ENCODE data around the gene IGFBP6.

The IGFBP6 gene

GRCh38 chr12:53070877-53071492 is 26.5 kb upstream of the IGFBP6 start:
- H3K79me2 ChIP-seq (ENCODE audit: low read length) = peaks cover 11% of the 10 kb centered on the region
- no peaks in the 10 kb centered on the region for H3F3A ChIP-seq (ENCODE audit: insufficient read depth, low read length)
- no peak overlapping the region for H3K4me2 ChIP-seq (ENCODE audit: low read depth, low read length)
- H3K9me2 ChIP-seq (replicated peaks; ENCODE audit: insufficient read depth, low read length) = no peaks in the 10 kb centered on the region
- H3K27ac ChIP-seq (ENCODE audit: low read length) = no peak overlapping the region
- no peak for TF ChIP-seq CTCF (IDR thresholded peaks at IDR 0.05; ENCODE audit: low read length)
- no peaks in the 10 kb centered on the region for H3K4me1 ChIP-seq (ENCODE audit: low read length)
- H3K27me3 ChIP-seq (replicated peaks; ENCODE audit: insufficient read depth, low read length) = no peaks in the 10 kb centered on the region
- H3K9ac ChIP-seq (ENCODE audit: low read length) = no peak overlapping the region
- H2AFZ ChIP-seq (ENCODE audit: low read length) = no peak overlapping the region
- no peak overlapping the region for H3K4me3 ChIP-seq (ENCODE audit: low read length)
- DNase-seq = no peak
- no peaks in the 10 kb centered on the region for H4K20me1 ChIP-seq (ENCODE audit: insufficient read depth, low read length)
- no peaks in the 10 kb centered on the region for H3K9me3 ChIP-seq (replicated peaks; ENCODE audit: insufficient read depth, low read length)
- peaks cover 4% of the 10 kb centered on the region; the same call in 1 of the 2 replicates for H3K36me3 ChIP-seq (replicated peaks; ENCODE audit: insufficient read depth, low read length)

DNA sequence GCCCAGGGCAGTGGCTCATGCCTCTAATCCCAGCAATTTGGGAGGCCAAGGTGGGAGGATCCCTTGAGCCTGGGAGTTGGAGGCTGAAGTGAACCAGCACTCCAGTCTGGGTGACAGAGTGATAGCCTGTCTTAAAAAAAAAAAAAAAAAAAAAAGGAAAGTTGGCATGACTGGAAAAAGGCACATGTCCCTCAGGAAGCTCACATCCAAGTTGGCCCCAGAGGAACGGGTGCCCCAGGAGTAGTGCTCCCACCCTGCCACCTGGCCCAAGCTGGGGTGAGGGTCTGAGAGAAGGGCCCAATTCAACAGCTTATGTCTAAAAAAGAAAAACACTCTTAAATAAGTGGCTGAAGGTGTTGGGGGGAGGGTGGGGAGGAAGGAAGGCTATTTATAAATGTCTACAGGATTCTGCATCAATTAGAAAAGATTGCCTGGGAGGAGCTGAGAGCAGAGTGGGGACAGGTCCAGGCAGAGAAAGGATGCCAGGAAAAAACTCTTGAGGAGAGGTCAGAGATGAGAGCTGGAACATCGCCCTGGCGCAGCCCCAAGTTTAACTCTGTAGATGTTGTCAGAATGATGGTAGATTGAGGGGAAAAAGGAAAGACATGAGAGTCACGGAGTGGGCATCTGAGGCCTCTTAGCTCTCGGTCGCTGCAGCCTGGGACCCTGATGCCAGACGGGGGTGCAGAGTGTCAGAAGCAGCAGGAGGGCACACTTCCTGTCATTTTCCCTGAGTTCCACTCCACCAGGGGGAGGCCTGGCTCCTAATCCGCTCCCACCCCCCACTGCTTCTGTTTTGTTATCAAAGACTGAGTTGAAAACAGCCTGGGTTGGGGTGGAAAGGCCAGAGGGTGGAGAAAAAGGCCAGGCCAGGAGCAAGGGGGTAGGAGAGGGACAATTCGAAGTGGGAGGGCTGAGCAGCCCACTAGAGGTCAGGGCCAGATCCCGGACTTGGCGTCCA is 25.6 kb upstream of the IGFBP6 start:
- no peak overlapping the region for H3K27ac ChIP-seq (ENCODE audit: low read length)
- peaks cover 4% of the 10 kb centered on the region; the same call in 1 of the 2 replicates for H3K36me3 ChIP-seq (replicated peaks; ENCODE audit: insufficient read depth, low read length)
- no peaks in the 10 kb centered on the region for H3F3A ChIP-seq (ENCODE audit: insufficient read depth, low read length)
- H3K27me3 ChIP-seq (replicated peaks; ENCODE audit: insufficient read depth, low read length) = no peaks in the 10 kb centered on the region
- no peaks in the 10 kb centered on the region for H3K9me3 ChIP-seq (replicated peaks; ENCODE audit: insufficient read depth, low read length)
- no peak overlapping the region for H3K4me3 ChIP-seq (ENCODE audit: low read length)
- H3K9ac ChIP-seq (ENCODE audit: low read length) = no peak overlapping the region
- TF ChIP-seq CTCF (IDR thresholded peaks at IDR 0.05; ENCODE audit: low read length) (no peak), EZH2 (optimal IDR thresholded peaks at IDR 0.05; ENCODE audit: low read depth, low read length) (no peak), EZH2phosphoT487 (IDR thresholded peaks at IDR 0.05; ENCODE audit: low read length) (no peak)
- H3K4me1 ChIP-seq (ENCODE audit: low read length) = no peaks in the 10 kb centered on the region
- no peaks in the 10 kb centered on the region for H3K9me2 ChIP-seq (replicated peaks; ENCODE audit: insufficient read depth, low read length)
- no peak overlapping the region for H3K4me2 ChIP-seq (ENCODE audit: low read depth, low read length)
- no peak overlapping the region for H2AFZ ChIP-seq (ENCODE audit: low read length)
- H4K20me1 ChIP-seq (ENCODE audit: insufficient read depth, low read length) = no peaks in the 10 kb centered on the region
- H3K79me2 ChIP-seq (ENCODE audit: low read length) = peaks cover 16% of the 10 kb centered on the region
- DNase-seq = no peak

- Histone ChIP-seq H3K36me3 (replicated peaks; ENCODE audit: insufficient read depth, low read length) (peaks cover 4% of the 10 kb centered on the region; the same call in 1 of the 2 replicates), H3K4me3 (ENCODE audit: low read length) (no peak overlapping the region), H3K9me3 (replicated peaks; ENCODE audit: insufficient read depth, low read length) (no peaks in the 10 kb centered on the region), H3K4me1 (ENCODE audit: low read length) (peaks cover 7% of the 10 kb centered on the region; the same call in 1 of the 2 replicates), H4K20me1 (ENCODE audit: insufficient read depth, low read length) (no peaks in the 10 kb centered on the region), H3K4me2 (ENCODE audit: low read depth, low read length) (no peak overlapping the region), H2AFZ (ENCODE audit: low read length) (no peak overlapping the region), H3F3A (ENCODE audit: insufficient read depth, low read length) (peaks cover 5% of the 10 kb centered on the region; the same call in 1 of the 2 replicates), H3K9ac (ENCODE audit: low read length) (no peak overlapping the region), H3K9me2 (replicated peaks; ENCODE audit: insufficient read depth, low read length) (no peaks in the 10 kb centered on the region), H3K27ac (ENCODE audit: low read length) (no peak overlapping the region), H3K79me2 (ENCODE audit: low read length) (peaks cover 36% of the 10 kb centered on the region), H3K27me3 (replicated peaks; ENCODE audit: insufficient read depth, low read length) (no peaks in the 10 kb centered on the region)
- TF ChIP-seq EZH2 (optimal IDR thresholded peaks at IDR 0.05; ENCODE audit: low read depth, low read length) (no peak), CTCF (IDR thresholded peaks at IDR 0.05; ENCODE audit: low read length) (no peak), EZH2phosphoT487 (IDR thresholded peaks at IDR 0.05; ENCODE audit: low read length) (no peak)
- no peak for DNase-seq
Observed at GRCh38 chr12:53073881-53074280, 23.6 kb upstream of the IGFBP6 start.
